ENCODE results near the gene CCDC110.
A peak's percentile ranks its signal among the peaks of the same experiment; 100 is the strongest.

CCDC110 gene

GRCh38 chr4:185470501-185471195 is 885 bp downstream of the CCDC110 start:
- DNase-seq: peak; percentile 58 to 75

GRCh38 chr4:185469580-185470154 is 1.9 kb downstream of the CCDC110 start:
- no peak for DNase-seq

GRCh38 chr4:185468999-185469398 is 2.5 kb downstream of the CCDC110 start:
- peak; percentile 68 to 72 for DNase-seq

GRCh38 chr4:185467991-185468390 is 3.5 kb downstream of the CCDC110 start:
- no peak for DNase-seq

GRCh38 chr4:185467101-185467500 is 4.4 kb downstream of the CCDC110 start:
- no peak for DNase-seq

DNA sequence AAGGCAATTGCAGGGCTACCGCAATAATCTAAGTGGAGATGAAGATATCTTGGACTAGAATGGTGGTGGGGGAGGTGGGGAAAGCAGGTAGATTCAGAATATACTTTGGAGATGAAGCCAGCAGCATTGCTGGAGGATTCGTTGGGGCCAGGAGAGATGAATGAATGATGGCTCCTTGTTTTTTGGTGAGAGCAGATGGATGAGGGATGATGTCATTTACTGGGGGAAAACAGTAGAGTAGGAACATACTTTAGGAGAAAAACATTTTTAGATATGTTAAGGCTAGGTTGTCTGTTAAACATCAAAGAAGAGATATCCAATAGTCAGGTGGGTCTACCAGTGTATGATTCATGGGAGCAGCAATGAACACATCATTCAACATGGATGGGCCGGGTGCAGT is 5.8 kb downstream of the CCDC110 start:
- no peak for DNase-seq

DNA sequence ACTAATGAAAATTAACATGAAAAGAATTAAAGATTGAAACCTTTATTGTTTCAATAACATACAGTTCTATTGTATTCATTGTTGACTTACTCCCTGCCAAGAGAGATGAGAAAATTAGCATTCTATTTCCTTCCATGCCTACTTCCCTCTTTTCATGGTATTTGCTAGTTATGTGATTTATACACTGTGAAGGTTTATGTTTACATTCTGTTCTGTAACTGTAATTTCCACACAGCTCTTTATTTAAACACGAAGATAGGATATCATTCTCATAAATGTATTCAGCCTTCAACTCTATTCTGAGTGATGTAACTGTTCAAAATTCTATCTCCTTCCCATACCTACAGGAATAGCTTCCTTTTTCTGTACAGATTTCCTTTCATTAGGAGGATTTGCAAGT is 6.6 kb downstream of the CCDC110 start:
- no peak for DNase-seq

DNA sequence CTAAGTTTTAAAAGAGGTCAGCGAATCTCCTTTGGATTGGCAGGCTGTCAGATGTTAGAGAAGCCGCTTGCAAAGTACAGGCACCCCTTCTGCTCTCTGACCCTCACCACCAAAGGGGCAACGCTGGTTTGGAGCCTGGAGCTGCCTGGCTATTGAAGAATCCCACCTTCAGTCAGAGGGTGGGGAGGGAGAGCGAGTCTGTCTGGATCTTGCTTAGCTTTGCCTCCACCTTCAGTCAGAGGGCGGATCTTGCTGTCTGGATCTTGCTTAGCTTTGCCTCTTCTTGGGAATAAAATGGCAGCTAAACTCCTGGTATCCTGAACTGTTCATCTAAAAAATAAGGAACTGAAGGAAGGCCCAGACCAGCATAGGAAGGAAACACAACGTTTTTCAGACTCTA is 7.3 kb downstream of the CCDC110 start:
- DNase-seq: no peak

- DNase-seq: no peak
These were observed 8.0 kb downstream of the CCDC110 start for GRCh38 chr4:185463541-185463940.

GRCh38 chr4:185461565-185461964 is 10.0 kb downstream of the CCDC110 start:
- no peak for DNase-seq

- no peak for DNase-seq
These were observed 14.4 kb downstream of the CCDC110 start for GRCh38 chr4:185457136-185457535.

GRCh38 chr4:185456131-185456530 is 15.4 kb downstream of the CCDC110 start:
- no peak for DNase-seq

DNA sequence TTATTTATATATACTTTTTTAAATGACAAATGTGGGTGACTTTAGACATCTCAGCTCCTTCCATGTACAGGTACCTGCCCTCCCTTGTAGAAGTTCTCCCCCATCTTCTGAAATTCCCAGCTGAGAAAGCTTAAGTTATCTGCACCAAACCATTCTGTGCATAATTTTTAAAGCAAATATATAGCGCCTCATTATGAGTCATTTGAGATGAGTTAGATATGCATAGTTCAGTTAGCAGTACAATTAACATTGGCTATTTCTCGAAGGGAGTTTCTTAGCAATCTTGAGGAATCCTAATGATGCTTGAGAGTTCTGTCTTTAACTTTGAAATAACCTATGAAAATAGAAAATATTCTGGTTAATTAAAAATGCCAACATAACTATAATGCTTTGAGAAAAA is 26.3 kb downstream of the CCDC110 start:
- no peak for DNase-seq

DNA sequence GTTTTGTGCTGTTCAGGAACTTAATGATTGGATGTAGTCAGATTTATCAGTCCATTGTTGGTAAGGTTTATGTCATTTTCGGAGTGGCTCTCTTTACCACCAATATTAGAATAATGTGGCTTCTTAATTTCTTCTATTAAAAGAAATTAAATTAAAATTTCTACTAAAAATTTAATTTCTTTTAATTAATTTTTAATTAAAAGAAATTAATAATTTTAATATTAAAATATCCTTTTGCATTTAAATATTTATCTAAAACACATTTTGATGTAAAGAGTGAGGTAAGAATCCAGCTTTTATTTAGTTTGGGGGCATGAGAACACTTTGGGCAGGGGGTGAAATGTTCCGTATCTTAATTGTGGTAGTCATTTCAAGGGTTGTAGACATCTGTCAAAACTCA is 30.1 kb downstream of the CCDC110 start:
- no peak for DNase-seq

DNA sequence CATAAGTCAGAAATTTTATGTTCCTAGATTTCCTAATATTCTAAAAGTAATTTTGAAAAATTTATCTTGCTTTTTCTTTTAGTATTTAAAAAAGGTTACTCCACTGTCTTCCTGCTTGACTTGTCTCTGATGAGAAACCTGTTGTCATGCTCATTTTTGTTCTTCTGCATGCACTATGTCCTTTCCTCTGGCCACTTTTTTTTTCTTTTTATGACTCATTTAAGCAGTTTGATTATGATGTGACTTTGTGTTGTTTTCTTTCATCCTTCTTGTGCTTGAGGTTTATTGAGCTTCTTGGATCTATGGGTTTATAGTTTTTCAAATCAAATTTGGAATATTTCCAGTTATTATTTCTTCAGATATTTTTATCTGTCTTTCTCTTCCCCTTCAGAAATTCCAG is 33.7 kb downstream of the CCDC110 start:
- DNase-seq: no peak

DNA sequence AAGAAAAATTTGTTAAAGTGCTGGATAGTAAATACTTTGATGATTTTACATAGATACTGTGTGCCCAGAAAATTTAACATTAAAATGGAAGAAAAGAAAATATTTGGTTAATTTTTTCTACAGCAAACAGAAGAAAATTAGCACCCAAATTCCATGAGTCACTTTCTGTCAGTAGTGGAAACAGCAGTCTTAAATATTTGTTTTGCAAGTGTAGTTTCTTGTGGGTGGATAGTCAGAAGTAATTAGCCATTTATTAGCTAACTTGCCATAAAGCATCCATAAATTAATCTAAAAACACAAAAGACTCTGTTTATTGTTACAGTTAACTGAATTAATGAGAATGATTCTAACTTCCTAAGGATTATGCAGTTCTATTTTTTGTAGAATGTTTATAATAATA is 36.1 kb downstream of the CCDC110 start:
- no peak for DNase-seq

DNA sequence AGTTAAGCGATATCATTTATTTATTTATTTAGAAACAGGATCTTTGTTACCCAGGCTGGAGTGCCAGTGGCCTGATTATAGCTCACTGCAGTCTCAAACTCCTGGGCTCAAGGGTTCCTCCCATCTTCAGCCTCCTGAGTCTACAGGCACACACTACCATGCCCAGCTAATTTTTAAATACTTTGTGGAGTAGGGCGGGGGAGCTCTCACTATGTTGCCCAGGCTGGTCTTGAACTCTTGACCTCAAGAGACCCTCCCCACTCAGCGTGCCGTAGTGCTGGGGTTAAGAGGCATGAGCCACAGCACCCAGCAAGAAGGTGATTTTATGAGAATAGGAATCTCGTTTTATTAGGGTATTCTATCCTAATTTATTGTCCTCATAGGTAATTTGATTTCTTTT is 41.9 kb downstream of the CCDC110 start:
- DNase-seq: no peak

DNA sequence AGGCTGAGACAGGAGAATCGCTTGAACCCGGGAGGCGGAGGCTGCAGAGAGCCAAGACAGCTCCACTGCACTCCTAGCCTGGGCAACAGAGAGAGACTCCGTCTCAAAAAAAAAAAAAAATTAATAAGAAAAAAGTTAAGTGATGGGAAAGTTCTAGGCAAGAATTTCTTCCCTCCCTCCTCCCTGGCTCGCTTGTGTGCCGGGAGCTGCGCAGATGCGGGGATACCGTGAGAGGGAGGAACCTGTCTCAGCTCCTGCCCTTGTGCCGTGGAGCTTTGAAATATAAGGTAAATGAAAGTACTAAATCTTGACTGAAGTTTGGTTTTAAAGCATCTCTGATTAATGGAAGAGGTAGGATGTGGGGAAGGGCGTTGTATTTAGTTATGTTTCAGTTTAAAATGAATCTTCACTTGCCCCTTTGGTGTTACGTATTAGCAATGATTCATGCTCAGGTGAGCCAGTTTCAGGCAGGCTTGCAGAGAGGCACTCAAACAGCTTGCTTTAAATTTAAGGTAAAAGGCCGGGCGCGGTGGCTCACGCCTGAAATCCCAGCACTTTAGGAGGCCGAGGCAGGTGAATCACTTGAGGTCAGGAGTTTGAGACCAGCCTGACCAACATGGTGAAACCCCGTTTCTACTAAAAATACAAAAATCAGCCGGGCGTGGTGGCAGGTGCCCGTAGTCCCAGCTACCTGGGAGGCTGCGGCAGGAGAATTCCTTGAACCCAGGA is 44.4 kb downstream of the CCDC110 start:
- no peak for DNase-seq

GRCh38 chr4:185425647-185426352 is 45.7 kb downstream of the CCDC110 start, which contains the start of gene UFSP2:
TSS of gene UFSP2 (minus strand) at chr4:185425964. CDS start at chr4:185425868, 96 bp downstream.
- DNase-seq: peak; percentile 74 to 85

DNA sequence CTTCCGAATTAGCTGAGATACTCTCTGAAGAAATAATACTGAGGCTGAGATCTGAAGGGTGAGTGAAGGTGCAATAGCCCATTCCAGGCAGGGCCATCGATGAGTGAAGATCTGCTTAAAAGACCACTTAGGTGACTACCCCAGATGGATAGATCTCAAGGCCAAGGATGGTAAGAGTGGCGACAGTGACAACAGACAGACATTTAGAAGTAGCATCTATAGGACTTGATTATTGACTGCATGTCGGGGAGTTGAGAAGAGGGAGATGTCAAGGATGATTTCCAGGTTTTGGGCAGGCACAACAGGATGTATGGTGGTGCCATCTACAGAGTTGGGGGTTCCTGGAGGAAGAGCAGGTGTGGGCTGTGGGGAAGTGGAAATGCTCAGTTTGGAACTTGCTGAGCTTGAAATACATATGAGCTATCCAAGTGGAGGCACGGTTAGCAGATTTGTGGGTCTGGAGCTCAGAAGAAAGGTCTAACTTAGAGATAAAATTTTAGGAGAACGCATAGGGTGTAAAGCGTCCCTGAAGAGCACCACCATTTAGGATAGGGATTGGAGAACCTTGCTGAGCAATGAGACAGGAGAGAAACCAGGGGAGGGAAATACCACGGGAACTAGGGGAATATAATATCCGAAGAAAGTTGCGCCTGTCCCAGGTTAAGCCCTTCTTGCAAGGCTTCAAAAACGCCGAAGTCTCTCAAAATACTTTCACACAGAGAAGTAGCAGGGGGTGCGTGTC is 46.5 kb downstream of the CCDC110 start:
- DNase-seq: peak in 1 of 2 experiments; percentile 32

GRCh38 chr4:185421366-185422124 is 50.0 kb downstream of the CCDC110 start:
- DNase-seq: no peak

DNA sequence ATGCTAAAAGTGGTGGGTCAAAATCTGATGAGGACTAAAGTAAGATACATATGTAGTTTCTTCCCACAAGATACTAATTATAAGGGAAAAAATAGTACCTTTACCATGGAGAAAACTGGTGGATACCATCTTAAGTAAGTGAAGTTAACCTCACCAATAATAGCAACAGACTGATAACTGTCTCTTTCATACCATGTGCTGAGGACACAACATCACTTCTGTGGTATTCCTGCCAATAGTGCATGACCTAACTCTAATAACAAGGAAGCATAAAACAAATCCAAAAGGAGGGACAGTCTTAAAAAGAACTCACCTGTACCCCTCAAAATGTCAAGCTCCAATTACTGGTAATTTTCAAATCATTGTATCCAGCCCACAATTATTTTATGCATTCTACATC is 54.6 kb downstream of the CCDC110 start:
- DNase-seq: no peak

All from NCI-H526 (cell line).